HCT116 (cell line): ENCODE data around the gene DCTN1. TPM values are rescaled to one million over a fixed set of nuclear protein-coding genes. Genes with fewer than 3 reads are reported as not detected.

Source experiments
- ATAC-seq: fragments of 200-7000 bp; cut with Tn5 transposase; 2 replicates; pipeline ENCODE4 v1.9.1; 2020; ENCODE audit warnings: mild to moderate bottlenecking, moderate library complexity
- BruUV-seq: library from RNA; stranded (reverse); fragments of 400-500 nt; replicated peaks from 2 replicates; lab custom pipeline; 2021; lab: Mats Ljungman, UMichigan
- CTCF ChIA-PET: fragments of 300-600 bp; sonication (Branson Sonifier 250); formaldehyde crosslinking; loops from one replicate; lab custom pipeline; 2021; ENCODE audit warnings: antibody characterized with exemption; lab: Charles Lee
- POLR2A ChIA-PET: fragments of 300-600, 350-600 bp; sonication (Branson Sonifier 250); formaldehyde crosslinking; loops from one replicate; lab custom pipeline; 2021; ENCODE audit warnings: antibody characterized with exemption; lab: Charles Lee
- RAD21 ChIA-PET, 2 experiments: fragments of 300-600 bp; sonication (Branson Sonifier 250); formaldehyde crosslinking; loops; one replicate each; lab custom pipeline; 2023; ENCODE audit warnings: low total read pairs in 2 of 2; ENCODE audit not compliant: uncharacterized antibody in 2 of 2, unreplicated experiment in 2 of 2, low non-redundant PET in 1 of 2; lab: Charles Lee
- DNase-seq: peaks from one replicate; pipeline ENCODE4 v3.0.0-alpha.2; 2010; ENCODE audit warnings: low read depth, low spot score
- H2AFZ ChIP-seq: fragments of 200-600 bp; shearing (Covaris generic), sonication (generic); 2 replicates; pipeline ENCODE4 v1.6.1; 2017; ENCODE audit warnings: low read depth, mixed run types, mixed read lengths, antibody characterized with exemption, low read length; ENCODE audit not compliant: poor library complexity, severe bottlenecking
- H3K27ac ChIP-seq: 2 replicates; pipeline ENCODE4 v1.5.1; 2012; ENCODE audit warnings: low read depth, low read length
- H3K27me3 ChIP-seq: fragments of 200-600 bp; sonication (generic); 2 replicates; pipeline ENCODE4 v1.6.1; 2016; ENCODE audit warnings: mixed run types, low read length, mixed read lengths; ENCODE audit not compliant: insufficient read depth
- H3K36me3 ChIP-seq, 2 experiments: fragments of 200-500 bp in 1 of 2; fragments of 200-600 bp in 1 of 2; sonication (Bioruptor generic) in 1 of 2; sonication (generic) in 1 of 2; 2 replicates each; pipeline versions ENCODE4 v1.5.1 to v1.6.1; 2014 to 2016; ENCODE audit warnings: low read length in 2 of 2, inconsistent platforms in 1 of 2, mixed read lengths in 1 of 2, mixed run types in 1 of 2; ENCODE audit not compliant: insufficient read depth in 2 of 2, control insufficient read depth in 1 of 2
- H3K4me1 ChIP-seq, 2 experiments: fragments of 200-600 bp in 1 of 2; sonication (generic) in 1 of 2; 2 replicates each; pipeline versions ENCODE4 v1.5.1 to v1.6.1; 2012 to 2017; ENCODE audit warnings: low read length in 2 of 2, inconsistent platforms in 1 of 2, mild to moderate bottlenecking in 1 of 2, mixed read lengths in 1 of 2, mixed run types in 1 of 2, moderate library complexity in 1 of 2; ENCODE audit not compliant: insufficient read depth in 2 of 2, control insufficient read depth in 1 of 2
- H3K4me2 ChIP-seq: fragments of 200-600 bp; sonication (generic); 2 replicates; pipeline ENCODE4 v1.6.1; 2017; ENCODE audit warnings: mixed run types, low read length, mixed read lengths
- H3K4me3 ChIP-seq, 2 experiments: fragments of 200-600 bp in 1 of 2; sonication (generic) in 1 of 2; replicated peaks in 1 of 2; 2 replicates each; pipeline ENCODE4 v1.5.1; 2011 to 2016; ENCODE audit warnings: low read length in 2 of 2, control low read depth in 1 of 2, low read depth in 1 of 2, mild to moderate bottlenecking in 1 of 2, mixed read lengths in 1 of 2, mixed run types in 1 of 2
- H3K79me2 ChIP-seq: fragments of 200-600 bp; sonication (generic); 2 replicates; pipeline ENCODE4 v1.6.1; 2017; ENCODE audit warnings: mild to moderate bottlenecking, mixed run types, low read length, moderate library complexity, mixed read lengths; ENCODE audit not compliant: insufficient read depth
- H3K9ac ChIP-seq: fragments of 200-600 bp; sonication (generic); 2 replicates; pipeline ENCODE4 v1.6.1; 2016; ENCODE audit warnings: low read length, mixed read lengths
- H3K9me2 ChIP-seq: fragments of 200-600 bp; sonication (generic), shearing (Covaris generic); 2 replicates; pipeline ENCODE4 v1.6.1; 2017; ENCODE audit warnings: mixed run types, mild to moderate bottlenecking, moderate library complexity; ENCODE audit not compliant: insufficient read depth
- H3K9me3 ChIP-seq, 2 experiments: fragments of 200-500 bp in 1 of 2; fragments of 200-600 bp in 1 of 2; sonication (Bioruptor generic) in 1 of 2; sonication (generic) in 1 of 2; 2 replicates each; pipeline ENCODE4 v1.6.1; 2014 to 2017; ENCODE audit warnings: low read length in 2 of 2, mixed read lengths in 2 of 2, inconsistent platforms in 1 of 2, low read depth in 1 of 2, mild to moderate bottlenecking in 1 of 2, mixed run types in 1 of 2, moderate library complexity in 1 of 2; ENCODE audit not compliant: control insufficient read depth in 1 of 2, insufficient read depth in 1 of 2
- H4K20me1 ChIP-seq: fragments of 200-600 bp; sonication (generic), shearing (Covaris generic); 2 replicates; pipeline ENCODE4 v1.6.1; 2017; ENCODE audit warnings: mixed run types, mild to moderate bottlenecking, moderate library complexity; ENCODE audit not compliant: insufficient read depth
- CBX3 ChIP-seq: IDR thresholded peaks from 2 replicates; pipeline ENCODE4 v1.6.1; 2012; ENCODE audit warnings: low read depth
- EZH2phosphoT487 ChIP-seq: fragments of 200-600 bp; IDR thresholded peaks from 2 replicates; pipeline ENCODE4 v1.6.1; 2018; ENCODE audit warnings: antibody characterized with exemption, borderline replicate concordance
- JUND ChIP-seq: IDR thresholded peaks from 2 replicates; pipeline ENCODE4 v1.6.1; 2012
- SP1 ChIP-seq: IDR thresholded peaks from 2 replicates; pipeline ENCODE4 v1.6.1; 2012; ENCODE audit warnings: low read depth
- SRF ChIP-seq: IDR thresholded peaks from 2 replicates; pipeline ENCODE4 v1.6.1; 2012; ENCODE audit warnings: low read depth
- TCF7L2 ChIP-seq: IDR thresholded peaks from 2 replicates; pipeline ENCODE4 v1.7.0; 2011; ENCODE audit warnings: borderline replicate concordance, inconsistent platforms; ENCODE audit not compliant: insufficient read depth, insufficient read length; ENCODE audit errors: extremely low read depth
- ZBTB33 ChIP-seq: IDR thresholded peaks from 2 replicates; pipeline ENCODE4 v1.6.1; 2011; ENCODE audit warnings: mild to moderate bottlenecking, low read length, moderate library complexity; ENCODE audit not compliant: insufficient replicate concordance; ENCODE audit errors: extremely low read depth
- ZFX ChIP-seq: fragments of 450-650 bp; IDR thresholded peaks from 2 replicates; pipeline ENCODE4 v1.6.1; 2017
- intact Hi-C: fragments of 100-400 bp; cut with micrococcal nuclease; formaldehyde crosslinking; loops from 2 replicates; pipeline ENCODE4 v1.10.0; 2022
- total RNA-seq: library from RNA; stranded (reverse); gene quantifications from one replicate; pipeline ENCODE4 v1.2.1, GENCODE V29; 2021; ENCODE audit not compliant: unreplicated experiment
- TF ChIP-seq, protein P1 (sequence below): IDR thresholded peaks from 2 replicates; pipeline ENCODE4 v1.6.1; 2012; ENCODE audit warnings: low read depth

Gene DCTN1
- total RNA-seq, 1 experiment from 2014 or later, result 129 TPM

- no TSS peak for BruUV-seq
- ATAC-seq, result no peak
- Histone ChIP-seq H3K4me2 (no peak overlapping the region), H3K9me2 (no peaks in the 10 kb centered on the region), H3K4me1 (no peaks in the 10 kb centered on the region), H4K20me1 (no peaks in the 10 kb centered on the region), H3K36me3 (peaks cover 16 to 20% of the 10 kb centered on the region in 2 experiments; a peak in 3 of 4 replicates), H3K79me2 (no peaks in the 10 kb centered on the region), H3K27ac (no peak overlapping the region), H3K27me3 (no peaks in the 10 kb centered on the region), H3K9me3 (no peaks in the 10 kb centered on the region), H3K9ac (no peak overlapping the region), H3K4me3 (no peak overlapping the region), H2AFZ (no peak overlapping the region)
- CTCF ChIA-PET, result no interaction called here
- RAD21 ChIA-PET, result no interaction called here
- POLR2A ChIA-PET, result no interaction called here
- intact Hi-C loops, result no loop called here
- TF ChIP-seq CBX3 (no peak), SP1 (no peak), TCF7L2 (no peak)
- TF ChIP-seq, protein P1, sequence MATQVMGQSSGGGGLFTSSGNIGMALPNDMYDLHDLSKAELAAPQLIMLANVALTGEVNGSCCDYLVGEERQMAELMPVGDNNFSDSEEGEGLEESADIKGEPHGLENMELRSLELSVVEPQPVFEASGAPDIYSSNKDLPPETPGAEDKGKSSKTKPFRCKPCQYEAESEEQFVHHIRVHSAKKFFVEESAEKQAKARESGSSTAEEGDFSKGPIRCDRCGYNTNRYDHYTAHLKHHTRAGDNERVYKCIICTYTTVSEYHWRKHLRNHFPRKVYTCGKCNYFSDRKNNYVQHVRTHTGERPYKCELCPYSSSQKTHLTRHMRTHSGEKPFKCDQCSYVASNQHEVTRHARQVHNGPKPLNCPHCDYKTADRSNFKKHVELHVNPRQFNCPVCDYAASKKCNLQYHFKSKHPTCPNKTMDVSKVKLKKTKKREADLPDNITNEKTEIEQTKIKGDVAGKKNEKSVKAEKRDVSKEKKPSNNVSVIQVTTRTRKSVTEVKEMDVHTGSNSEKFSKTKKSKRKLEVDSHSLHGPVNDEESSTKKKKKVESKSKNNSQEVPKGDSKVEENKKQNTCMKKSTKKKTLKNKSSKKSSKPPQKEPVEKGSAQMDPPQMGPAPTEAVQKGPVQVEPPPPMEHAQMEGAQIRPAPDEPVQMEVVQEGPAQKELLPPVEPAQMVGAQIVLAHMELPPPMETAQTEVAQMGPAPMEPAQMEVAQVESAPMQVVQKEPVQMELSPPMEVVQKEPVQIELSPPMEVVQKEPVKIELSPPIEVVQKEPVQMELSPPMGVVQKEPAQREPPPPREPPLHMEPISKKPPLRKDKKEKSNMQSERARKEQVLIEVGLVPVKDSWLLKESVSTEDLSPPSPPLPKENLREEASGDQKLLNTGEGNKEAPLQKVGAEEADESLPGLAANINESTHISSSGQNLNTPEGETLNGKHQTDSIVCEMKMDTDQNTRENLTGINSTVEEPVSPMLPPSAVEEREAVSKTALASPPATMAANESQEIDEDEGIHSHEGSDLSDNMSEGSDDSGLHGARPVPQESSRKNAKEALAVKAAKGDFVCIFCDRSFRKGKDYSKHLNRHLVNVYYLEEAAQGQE, result no peak
- DNase-seq, result no peak
Observed at GRCh38 chr2:74357627-74358026, 22.5 kb downstream of the DCTN1 start.

DNA sequence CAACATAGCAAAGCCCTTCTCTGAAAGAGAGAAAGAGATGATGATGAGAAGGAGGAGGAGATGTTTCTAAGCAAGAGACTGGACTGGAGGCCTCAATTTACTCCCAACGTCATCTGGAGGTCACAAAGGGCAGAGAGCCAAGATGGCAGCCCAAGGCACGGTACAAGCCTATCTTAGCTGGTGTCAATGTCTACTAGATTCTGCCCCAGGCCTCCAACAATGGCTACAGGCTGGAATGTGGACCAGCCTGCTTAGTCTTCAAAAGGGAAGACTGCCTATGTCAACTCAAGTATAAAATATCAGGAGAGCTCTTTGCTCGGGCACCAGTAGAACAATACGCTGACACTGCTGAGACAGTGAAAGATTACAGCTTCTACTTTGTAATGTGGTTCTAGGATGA is 30.2 kb downstream of the DCTN1 start:
- ChIA-PET POLR2A (no interaction called here), CTCF (interaction anchor here (4.3 kb wide), 1 partner anchor 15 kb away, joined by 19 read pairs; no protein-coding TSS in a partner anchor), RAD21 (no interaction called here)
- H3K9ac ChIP-seq, result no peak overlapping the region
- no peaks in the 10 kb centered on the region for H4K20me1 ChIP-seq
- intact Hi-C loops, result no loop called here
- H3K4me2 ChIP-seq, result no peak overlapping the region
- H3K27me3 ChIP-seq, result no peaks in the 10 kb centered on the region
- H3K9me3 ChIP-seq, result no peaks in the 10 kb centered on the region
- H3K79me2 ChIP-seq, result no peaks in the 10 kb centered on the region
- ATAC-seq (no peak), DNase-seq (no peak)
- no peaks in the 10 kb centered on the region for H3K9me2 ChIP-seq
- H3K4me1 ChIP-seq, result no peaks in the 10 kb centered on the region
- no peak overlapping the region for H3K27ac ChIP-seq
- no peaks in the 10 kb centered on the region for H3K36me3 ChIP-seq
- BruUV-seq, result no TSS peak
- no peak overlapping the region for H3K4me3 ChIP-seq
- H2AFZ ChIP-seq, result no peak overlapping the region
- no peak for TF ChIP-seq SP1
- no peak for TF ChIP-seq ZFX
- TF ChIP-seq EZH2phosphoT487, result no peak
- TF ChIP-seq, protein P1, result no peak
- TF ChIP-seq ZBTB33, result no peak
- no peak for TF ChIP-seq SRF
- no peak for TF ChIP-seq JUND
